ENCODE measurements around the gene EMC8.

The EMC8 gene

DNA sequence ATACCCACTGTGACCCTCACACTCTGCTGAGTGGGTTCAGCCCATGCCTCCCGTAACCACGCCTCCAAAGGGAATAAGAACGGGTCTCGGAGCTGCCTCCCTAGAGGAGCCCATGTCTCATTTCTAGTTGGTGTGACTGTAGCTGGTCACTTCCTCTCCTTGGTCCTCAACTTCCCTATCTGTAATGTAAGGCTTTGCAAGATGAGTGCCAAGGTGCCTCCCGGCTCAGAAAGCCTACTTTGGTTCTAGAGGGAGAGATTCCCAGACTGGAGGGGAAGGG, 69.2 kb downstream of the EMC8 start:
- Mint-ChIP-seq H3K27me3 (ENCODE audit: low read depth) (peaks cover 14% of the 10 kb centered on the region), H3K9me3 (no peaks in the 10 kb centered on the region), H3K4me3 (no peak overlapping the region), H3K36me3 (ENCODE audit: low read depth) (no peaks in the 10 kb centered on the region), H3K27ac (no peak overlapping the region), H3K4me1 (peaks cover 12% of the 10 kb centered on the region)
- TF ChIP-seq, protein P1, sequence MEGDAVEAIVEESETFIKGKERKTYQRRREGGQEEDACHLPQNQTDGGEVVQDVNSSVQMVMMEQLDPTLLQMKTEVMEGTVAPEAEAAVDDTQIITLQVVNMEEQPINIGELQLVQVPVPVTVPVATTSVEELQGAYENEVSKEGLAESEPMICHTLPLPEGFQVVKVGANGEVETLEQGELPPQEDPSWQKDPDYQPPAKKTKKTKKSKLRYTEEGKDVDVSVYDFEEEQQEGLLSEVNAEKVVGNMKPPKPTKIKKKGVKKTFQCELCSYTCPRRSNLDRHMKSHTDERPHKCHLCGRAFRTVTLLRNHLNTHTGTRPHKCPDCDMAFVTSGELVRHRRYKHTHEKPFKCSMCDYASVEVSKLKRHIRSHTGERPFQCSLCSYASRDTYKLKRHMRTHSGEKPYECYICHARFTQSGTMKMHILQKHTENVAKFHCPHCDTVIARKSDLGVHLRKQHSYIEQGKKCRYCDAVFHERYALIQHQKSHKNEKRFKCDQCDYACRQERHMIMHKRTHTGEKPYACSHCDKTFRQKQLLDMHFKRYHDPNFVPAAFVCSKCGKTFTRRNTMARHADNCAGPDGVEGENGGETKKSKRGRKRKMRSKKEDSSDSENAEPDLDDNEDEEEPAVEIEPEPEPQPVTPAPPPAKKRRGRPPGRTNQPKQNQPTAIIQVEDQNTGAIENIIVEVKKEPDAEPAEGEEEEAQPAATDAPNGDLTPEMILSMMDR (IDR thresholded peaks at IDR 0.05; ENCODE audit: unreplicated experiment in 3 of 3) = no peak

DNA sequence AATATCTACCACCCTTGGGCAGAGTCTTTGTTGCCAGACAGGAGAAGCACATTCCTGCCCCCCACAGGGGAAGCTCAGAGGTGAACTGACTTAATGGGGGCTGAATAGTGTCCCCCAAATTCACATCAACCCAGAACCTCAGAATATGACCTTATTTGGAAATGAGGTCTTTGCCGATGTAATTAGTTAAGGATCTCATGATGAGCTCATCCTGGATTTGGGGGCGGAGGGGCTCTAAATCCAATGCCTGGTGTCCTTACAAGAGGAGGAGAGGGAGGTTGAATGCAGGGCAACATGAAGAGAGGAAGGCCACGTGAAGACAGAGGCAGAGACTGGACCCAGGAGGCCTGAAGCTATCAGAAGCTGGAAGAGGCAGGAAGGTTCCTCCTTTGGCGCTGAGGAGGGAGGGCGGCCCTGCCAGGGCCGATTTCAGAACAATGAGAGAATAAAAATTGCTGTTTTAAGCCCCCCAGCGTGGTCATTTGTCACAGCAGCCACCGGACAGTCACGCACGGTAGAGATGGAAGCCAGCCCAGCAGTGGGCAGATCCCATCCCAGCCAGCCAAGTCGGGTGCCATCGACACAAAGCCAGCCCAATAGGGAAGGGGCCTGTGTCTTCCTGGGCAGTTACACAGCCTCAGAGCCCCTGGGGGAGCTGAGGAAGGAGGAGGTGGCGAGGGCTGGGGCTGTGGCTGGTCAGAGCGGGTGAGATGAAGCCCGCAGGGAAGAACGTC, 69.7 kb downstream of the EMC8 start:
- TF ChIP-seq, protein P1 (IDR thresholded peaks at IDR 0.05; ENCODE audit: unreplicated experiment in 3 of 3) = no peak
- Mint-ChIP-seq H3K9me3 (no peaks in the 10 kb centered on the region), H3K27ac (peak overlapping the region; percentile 5 to 60 (median 53)), H3K4me3 (no peak overlapping the region), H3K4me1 (peaks cover 12% of the 10 kb centered on the region), H3K36me3 (ENCODE audit: low read depth) (no peaks in the 10 kb centered on the region), H3K27me3 (ENCODE audit: low read depth) (peaks cover 15% of the 10 kb centered on the region)

DNA sequence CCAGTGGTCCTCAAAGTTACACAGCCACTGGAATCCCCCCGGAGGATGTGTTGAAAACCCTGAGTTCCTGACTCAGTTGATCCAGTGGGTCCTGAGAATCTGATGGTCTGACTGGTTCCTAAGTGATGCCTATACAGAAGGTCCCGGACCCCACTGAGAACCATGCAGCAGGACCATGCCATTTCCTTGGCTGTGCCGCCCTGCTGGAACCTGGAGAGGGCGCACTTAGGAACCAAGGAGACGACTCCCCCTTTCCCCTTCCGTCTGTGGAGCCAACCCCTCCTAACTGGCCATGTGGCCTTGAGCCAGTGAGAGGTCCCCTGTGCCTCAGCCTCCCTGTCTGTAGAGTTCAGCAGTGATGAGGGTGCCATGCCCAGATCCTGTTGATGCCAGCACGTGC, 70.5 kb downstream of the EMC8 start:
- Mint-ChIP-seq H3K27ac (no peak overlapping the region), H3K36me3 (ENCODE audit: low read depth) (no peaks in the 10 kb centered on the region), H3K4me3 (no peak overlapping the region), H3K27me3 (ENCODE audit: low read depth) (peaks cover 21% of the 10 kb centered on the region), H3K4me1 (peaks cover 12% of the 10 kb centered on the region), H3K9me3 (no peaks in the 10 kb centered on the region)
- TF ChIP-seq, protein P1 (IDR thresholded peaks at IDR 0.05; ENCODE audit: unreplicated experiment in 3 of 3) = no peak

Measured in nephron (organoid).